ENCODE results near the gene ITK.

Gene ITK

GRCh38 chr5:157214861-157215513 is 34.3 kb downstream of the ITK start:
- H3K9ac ChIP-seq (ENCODE audit: low read depth, low read length, poor library complexity), result no peak overlapping the region
- no peaks in the 10 kb centered on the region for H3K4me1 ChIP-seq (ENCODE audit: control insufficient read depth in 2 of 2, insufficient read depth in 1 of 2, low read depth in 1 of 2, low read length in 2 of 2)
- H3K4ac ChIP-seq (ENCODE audit: low read length), result no peak overlapping the region

GRCh38 chr5:157215514-157216167 is 35.0 kb downstream of the ITK start:
- Histone ChIP-seq H3K9me3 (replicated peaks in 1 of 2; ENCODE audit: control insufficient read depth in 2 of 2, insufficient read depth in 1 of 2, low read depth in 1 of 2, low read length in 2 of 2) (no peaks in the 10 kb centered on the region), H3K23ac (ENCODE audit: low read depth, low read length, poor library complexity) (no peak overlapping the region), H4K91ac (ENCODE audit: low read depth, low read length, poor library complexity) (no peak overlapping the region), H2BK5ac (ENCODE audit: low read length) (no peak overlapping the region), H3K18ac (ENCODE audit: low read length) (no peak overlapping the region), H3K36me3 (replicated peaks in 1 of 2; ENCODE audit: control insufficient read depth in 2 of 2, insufficient read depth in 2 of 2, low read length in 2 of 2) (no peaks in the 10 kb centered on the region), H4K8ac (ENCODE audit: low read depth, low read length) (no peak overlapping the region), H3K79me1 (ENCODE audit: low read depth, low read length) (no peaks in the 10 kb centered on the region), H2BK120ac (ENCODE audit: low read depth, low read length) (no peak overlapping the region), H3K4me3 (ENCODE audit: low read length in 2 of 2) (no peak overlapping the region), H3K4me1 (ENCODE audit: control insufficient read depth in 2 of 2, insufficient read depth in 1 of 2, low read depth in 1 of 2, low read length in 2 of 2) (no peaks in the 10 kb centered on the region), H2AK5ac (ENCODE audit: low read depth, low read length) (no peak overlapping the region), H3K14ac (ENCODE audit: low read length) (no peak overlapping the region), H3K9ac (ENCODE audit: low read depth, low read length, poor library complexity) (no peak overlapping the region), H2BK12ac (ENCODE audit: low read length) (no peak overlapping the region), H2BK15ac (ENCODE audit: low read length) (no peak overlapping the region), H2AFZ (ENCODE audit: low read length) (no peak overlapping the region), H3K27me3 (ENCODE audit: control insufficient read depth in 3 of 3, insufficient read depth in 3 of 3, low read depth in 1 of 3, low read length in 3 of 3) (no peaks in the 10 kb centered on the region), H3K4me2 (ENCODE audit: insufficient read depth, low read length, poor library complexity, severe bottlenecking) (no peak overlapping the region), H3K27ac (replicated peaks; ENCODE audit: low read length) (no peak overlapping the region), H3K4ac (ENCODE audit: low read length) (no peak overlapping the region)
- WGBS, 2 donors (ENCODE audit: extremely low coverage in 2 of 2, insufficient read length in 2 of 2, insufficient replicate concordance in 1 of 2), result no CpG with 5 or more reads among the region's 5 CpGs
- DNase-seq (ENCODE audit: low spot score), result no peak

More at GRCh38 chr5:157214861-157215513, 34.3 kb downstream of the ITK start:
- Histone ChIP-seq H4K8ac (ENCODE audit: low read depth, low read length) (no peak overlapping the region), H3K23ac (ENCODE audit: low read depth, low read length, poor library complexity) (no peak overlapping the region), H3K27ac (replicated peaks; ENCODE audit: low read length) (no peak overlapping the region), H3K36me3 (replicated peaks in 1 of 2; ENCODE audit: control insufficient read depth in 2 of 2, insufficient read depth in 2 of 2, low read length in 2 of 2) (no peaks in the 10 kb centered on the region), H3K4me3 (ENCODE audit: low read length in 2 of 2) (no peak overlapping the region), H3K9me3 (replicated peaks in 1 of 2; ENCODE audit: control insufficient read depth in 2 of 2, insufficient read depth in 1 of 2, low read depth in 1 of 2, low read length in 2 of 2) (no peaks in the 10 kb centered on the region), H2BK12ac (ENCODE audit: low read length) (no peak overlapping the region), H2BK120ac (ENCODE audit: low read depth, low read length) (no peak overlapping the region), H3K79me1 (ENCODE audit: low read depth, low read length) (no peaks in the 10 kb centered on the region), H2AK5ac (ENCODE audit: low read depth, low read length) (no peak overlapping the region), H3K27me3 (ENCODE audit: control insufficient read depth in 3 of 3, insufficient read depth in 3 of 3, low read depth in 1 of 3, low read length in 3 of 3) (no peaks in the 10 kb centered on the region), H2BK15ac (ENCODE audit: low read length) (no peak overlapping the region), H4K91ac (ENCODE audit: low read depth, low read length, poor library complexity) (no peak overlapping the region), H2BK5ac (ENCODE audit: low read length) (no peak overlapping the region), H2AFZ (ENCODE audit: low read length) (no peak overlapping the region), H3K4me2 (ENCODE audit: insufficient read depth, low read length, poor library complexity, severe bottlenecking) (no peak overlapping the region), H3K18ac (ENCODE audit: low read length) (no peak overlapping the region), H3K14ac (ENCODE audit: low read length) (no peak overlapping the region)
- no peak for DNase-seq (ENCODE audit: low spot score)
- no CpG with 5 or more reads among the region's 10 CpGs for WGBS, 2 donors (ENCODE audit: extremely low coverage in 2 of 2, insufficient read length in 2 of 2, insufficient replicate concordance in 1 of 2)

DNA sequence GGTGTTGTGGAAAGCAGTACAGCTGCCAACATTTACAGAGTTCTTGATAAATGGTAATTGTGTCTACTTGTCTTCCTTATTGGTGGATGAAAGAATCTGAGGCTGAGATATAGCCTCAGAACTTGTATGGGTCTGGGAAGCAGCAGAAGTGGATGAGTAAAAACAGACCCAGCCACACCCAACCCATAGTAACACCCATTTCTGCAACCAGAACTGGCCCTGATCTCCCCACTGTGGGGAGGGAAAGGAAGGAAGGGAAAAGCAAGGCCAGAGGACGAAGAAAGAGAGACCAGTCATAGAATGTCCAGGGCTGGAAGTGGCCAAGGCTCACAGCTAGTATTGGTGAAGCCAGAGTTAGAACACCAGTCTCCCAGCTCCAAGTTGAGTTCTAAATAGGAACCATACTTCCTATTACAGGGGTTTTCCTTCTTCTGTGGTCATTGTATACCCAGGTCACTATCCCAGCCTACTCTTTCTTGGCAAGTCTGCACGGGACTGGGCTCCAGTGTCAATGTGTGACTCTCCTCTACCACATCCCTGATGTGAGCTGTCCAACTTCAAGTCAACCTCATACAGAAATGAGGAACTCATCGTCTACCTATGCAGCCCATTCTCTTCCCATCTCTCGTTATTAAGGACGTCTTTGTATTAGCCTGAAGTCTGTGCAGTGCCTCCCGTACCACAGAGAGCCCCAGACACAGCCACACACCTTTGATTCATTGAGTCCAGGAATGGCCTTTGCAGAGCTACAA is 35.9 kb downstream of the ITK start:
- no peaks in the 10 kb centered on the region for H3K79me1 ChIP-seq (ENCODE audit: low read depth, low read length)
- H3K4ac ChIP-seq (ENCODE audit: low read length), result no peak overlapping the region
- no CpG with 5 or more reads among the region's 6 CpGs for WGBS, 2 donors (ENCODE audit: extremely low coverage in 2 of 2, insufficient read length in 2 of 2, insufficient replicate concordance in 1 of 2)
- no peaks in the 10 kb centered on the region for H3K9me3 ChIP-seq (replicated peaks in 1 of 2; ENCODE audit: control insufficient read depth in 2 of 2, insufficient read depth in 1 of 2, low read depth in 1 of 2, low read length in 2 of 2)
- no peaks in the 10 kb centered on the region for H3K36me3 ChIP-seq (replicated peaks in 1 of 2; ENCODE audit: control insufficient read depth in 2 of 2, insufficient read depth in 2 of 2, low read length in 2 of 2)
- no peak overlapping the region for H3K18ac ChIP-seq (ENCODE audit: low read length)
- no peak overlapping the region for H2AK5ac ChIP-seq (ENCODE audit: low read depth, low read length)
- H4K8ac ChIP-seq (ENCODE audit: low read depth, low read length), result no peak overlapping the region
- no peak overlapping the region for H3K23ac ChIP-seq (ENCODE audit: low read depth, low read length, poor library complexity)
- no peaks in the 10 kb centered on the region for H3K4me1 ChIP-seq (ENCODE audit: control insufficient read depth in 2 of 2, insufficient read depth in 1 of 2, low read depth in 1 of 2, low read length in 2 of 2)
- no peaks in the 10 kb centered on the region for H3K27me3 ChIP-seq (ENCODE audit: control insufficient read depth in 3 of 3, insufficient read depth in 3 of 3, low read depth in 1 of 3, low read length in 3 of 3)
- H2BK12ac ChIP-seq (ENCODE audit: low read length), result no peak overlapping the region
- H2AFZ ChIP-seq (ENCODE audit: low read length), result peak overlapping the region; percentile 89
- H3K9ac ChIP-seq (ENCODE audit: low read depth, low read length, poor library complexity), result no peak overlapping the region
- H2BK120ac ChIP-seq (ENCODE audit: low read depth, low read length), result no peak overlapping the region
- no peak overlapping the region for H3K27ac ChIP-seq (replicated peaks; ENCODE audit: low read length)
- no peak overlapping the region for H2BK15ac ChIP-seq (ENCODE audit: low read length)
- H4K91ac ChIP-seq (ENCODE audit: low read depth, low read length, poor library complexity), result no peak overlapping the region
- DNase-seq (ENCODE audit: low spot score), result no peak
- H3K4me3 ChIP-seq (ENCODE audit: low read length in 2 of 2), result no peak overlapping the region
- no peak overlapping the region for H3K14ac ChIP-seq (ENCODE audit: low read length)
- no peak overlapping the region for H3K4me2 ChIP-seq (ENCODE audit: insufficient read depth, low read length, poor library complexity, severe bottlenecking)
- no peak overlapping the region for H2BK5ac ChIP-seq (ENCODE audit: low read length)
